Neural cell (in vitro differentiated cells): Measurements from ENCODE around the gene COBLL1. TPM values are rescaled to one million over a fixed set of nuclear protein-coding genes. Genes with fewer than 3 reads are reported as not detected.

Source experiments
- H2AFZ ChIP-seq: fragments of 200-600, 300-800 bp; sonication (generic), shearing (Covaris generic); 2 replicates; pipeline ENCODE4 v1.6.0; 2014; ENCODE audit warnings: low read depth, mild to moderate bottlenecking, antibody characterized with exemption, low read length, moderate library complexity
- H3F3A ChIP-seq: fragments of 200-600 bp; shearing (Covaris generic); 2 replicates; pipeline ENCODE4 v1.6.1; 2016; ENCODE audit warnings: mild to moderate bottlenecking, moderate library complexity, mixed read lengths, antibody characterized with exemption, low read length; ENCODE audit not compliant: insufficient read depth, poor library complexity, severe bottlenecking
- H3K27ac ChIP-seq: fragments of 200-600, 300-800 bp; sonication (generic), shearing (Covaris generic); 2 replicates; pipeline ENCODE4 v1.5.1; 2014; ENCODE audit warnings: mild to moderate bottlenecking, low read length, moderate library complexity
- H3K27me3 ChIP-seq: fragments of 300-800, 200-600 bp; sonication (generic), shearing (Covaris generic); 2 replicates; pipeline ENCODE4 v1.6.0; 2014; ENCODE audit warnings: mild to moderate bottlenecking, low read depth, low read length, moderate library complexity; ENCODE audit not compliant: insufficient read depth
- H3K36me3 ChIP-seq: fragments of 300-800, 200-600 bp; sonication (generic), shearing (Covaris generic); 2 replicates; pipeline ENCODE4 v1.5.1; 2014; ENCODE audit warnings: mild to moderate bottlenecking, antibody characterized with exemption, low read length, moderate library complexity; ENCODE audit not compliant: insufficient read depth
- H3K4me2 ChIP-seq: fragments of 300-800, 200-600 bp; sonication (generic), shearing (Covaris generic); 2 replicates; pipeline ENCODE4 v1.6.0; 2014; ENCODE audit warnings: mild to moderate bottlenecking, low read length
- H3K4me3 ChIP-seq: fragments of 300-800, 200-600 bp; sonication (generic), shearing (Covaris generic); 2 replicates; pipeline ENCODE4 v1.5.1; 2014; ENCODE audit warnings: mild to moderate bottlenecking, low read length, moderate library complexity
- H3K79me2 ChIP-seq: fragments of 200-600 bp; shearing (Covaris generic); replicated peaks from 2 replicates; pipeline ENCODE4 v1.6.0; 2014; ENCODE audit warnings: mild to moderate bottlenecking, low read length, moderate library complexity; ENCODE audit not compliant: insufficient read depth
- H3K9ac ChIP-seq: fragments of 300-800, 200-600 bp; sonication (generic), shearing (Covaris generic); 2 replicates; pipeline ENCODE4 v1.6.1; 2016; ENCODE audit warnings: mild to moderate bottlenecking, low read length, mixed read lengths
- H3K9me2 ChIP-seq: fragments of 200-600 bp; shearing (Covaris generic); 2 replicates; pipeline ENCODE4 v1.6.1; 2016; ENCODE audit warnings: mild to moderate bottlenecking, low read length, mixed read lengths; ENCODE audit not compliant: insufficient read depth
- H3K9me3 ChIP-seq: fragments of 200-600, 300-800 bp; sonication (generic), shearing (Covaris generic); 2 replicates; pipeline ENCODE4 v1.6.1; 2016; ENCODE audit warnings: mild to moderate bottlenecking, mixed run types, low read length, moderate library complexity, mixed read lengths
- H4K20me1 ChIP-seq: fragments of 200-600 bp; shearing (Covaris generic); 2 replicates; pipeline ENCODE4 v1.6.1; 2016; ENCODE audit warnings: mild to moderate bottlenecking, mixed run types; ENCODE audit not compliant: insufficient read depth
- EP300 ChIP-seq: fragments of 450-650 bp; conservative IDR thresholded peaks from 2 replicates; pipeline ENCODE4 v1.6.1; 2014; ENCODE audit warnings: antibody characterized with exemption, mild to moderate bottlenecking, moderate library complexity; ENCODE audit not compliant: poor library complexity, severe bottlenecking
- EZH2 ChIP-seq: fragments of 200-600, 300-800 bp; shearing (Covaris generic), sonication (generic); IDR thresholded peaks from 2 replicates; pipeline ENCODE4 v1.6.1; 2014; ENCODE audit warnings: antibody characterized with exemption, low read length, borderline replicate concordance, mild to moderate bottlenecking; ENCODE audit not compliant: insufficient read depth, poor library complexity, severe bottlenecking
- MXI1 ChIP-seq: fragments of 450-650 bp; conservative IDR thresholded peaks from 2 replicates; pipeline ENCODE4 v1.6.1; 2014; ENCODE audit warnings: antibody characterized with exemption, mild to moderate bottlenecking; ENCODE audit not compliant: poor library complexity, severe bottlenecking
- POLR2AphosphoS5 ChIP-seq: IDR thresholded peaks from 2 replicates; pipeline ENCODE4 v1.6.1; 2012
- RAD21 ChIP-seq: fragments of 450-650 bp; conservative IDR thresholded peaks from 2 replicates; pipeline ENCODE4 v1.6.1; 2014; ENCODE audit warnings: antibody characterized with exemption, mild to moderate bottlenecking, moderate library complexity
- SMC3 ChIP-seq: fragments of 450-650 bp; conservative IDR thresholded peaks from 2 replicates; pipeline ENCODE4 v1.6.1; 2014; ENCODE audit warnings: antibody characterized with exemption, mild to moderate bottlenecking, moderate library complexity; ENCODE audit not compliant: poor library complexity
- TAF1 ChIP-seq: IDR thresholded peaks from 2 replicates; pipeline ENCODE4 v1.6.1; 2012; ENCODE audit warnings: low read depth
- polyA plus RNA-seq: library from polyadenylated mRNA; depleted of rRNA; stranded (reverse); fragments of >200 nt; gene quantifications from 2 replicates; pipeline ENCODE4 v1.2.3, GENCODE V29; 2014
- TF ChIP-seq, protein P1 (sequence below): IDR thresholded peaks from 2 replicates; pipeline ENCODE4 v1.6.1; 2012; ENCODE audit warnings: borderline replicate concordance
- TF ChIP-seq, protein P2 (sequence below): fragments of 450-650 bp; IDR thresholded peaks from 2 replicates; pipeline ENCODE4 v1.5.1; 2014; ENCODE audit warnings: antibody characterized with exemption, mild to moderate bottlenecking, moderate library complexity; ENCODE audit not compliant: poor library complexity, severe bottlenecking

COBLL1 gene
- polyA plus RNA-seq, 1 donor from 2014 or later, result 0.11 TPM

DNA sequence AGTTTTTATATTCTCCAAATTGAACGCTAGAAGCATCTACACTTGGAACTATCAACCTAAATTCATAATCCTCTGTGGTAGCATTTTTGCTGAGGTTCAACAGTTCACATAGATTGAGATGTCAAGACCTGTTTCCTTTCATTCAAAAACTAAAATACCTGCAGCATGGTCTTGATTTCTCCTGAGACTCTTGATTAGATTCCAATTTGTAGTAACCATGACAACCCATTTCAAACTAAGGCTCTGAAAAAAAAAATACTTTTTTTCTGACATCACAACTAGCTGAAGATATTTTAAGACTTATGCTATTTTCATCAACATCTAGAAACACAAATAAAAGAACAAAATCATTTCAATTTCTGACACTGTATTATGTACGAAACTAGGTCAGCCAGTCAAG, 29.8 kb downstream of the COBLL1 start:
- no peaks in the 10 kb centered on the region for H4K20me1 ChIP-seq
- no peaks in the 10 kb centered on the region for H3F3A ChIP-seq
- no peak overlapping the region for H3K4me2 ChIP-seq
- H3K27ac ChIP-seq, result no peak overlapping the region
- no peak overlapping the region for H3K4me3 ChIP-seq
- H3K36me3 ChIP-seq, result no peaks in the 10 kb centered on the region
- H3K9me3 ChIP-seq, result no peaks in the 10 kb centered on the region
- no peak overlapping the region for H3K9ac ChIP-seq
- TF ChIP-seq MXI1 (no peak), POLR2AphosphoS5 (no peak), EZH2 (no peak), EP300 (no peak), TAF1 (no peak), RAD21 (no peak), SMC3 (no peak)
- TF ChIP-seq, protein P1, sequence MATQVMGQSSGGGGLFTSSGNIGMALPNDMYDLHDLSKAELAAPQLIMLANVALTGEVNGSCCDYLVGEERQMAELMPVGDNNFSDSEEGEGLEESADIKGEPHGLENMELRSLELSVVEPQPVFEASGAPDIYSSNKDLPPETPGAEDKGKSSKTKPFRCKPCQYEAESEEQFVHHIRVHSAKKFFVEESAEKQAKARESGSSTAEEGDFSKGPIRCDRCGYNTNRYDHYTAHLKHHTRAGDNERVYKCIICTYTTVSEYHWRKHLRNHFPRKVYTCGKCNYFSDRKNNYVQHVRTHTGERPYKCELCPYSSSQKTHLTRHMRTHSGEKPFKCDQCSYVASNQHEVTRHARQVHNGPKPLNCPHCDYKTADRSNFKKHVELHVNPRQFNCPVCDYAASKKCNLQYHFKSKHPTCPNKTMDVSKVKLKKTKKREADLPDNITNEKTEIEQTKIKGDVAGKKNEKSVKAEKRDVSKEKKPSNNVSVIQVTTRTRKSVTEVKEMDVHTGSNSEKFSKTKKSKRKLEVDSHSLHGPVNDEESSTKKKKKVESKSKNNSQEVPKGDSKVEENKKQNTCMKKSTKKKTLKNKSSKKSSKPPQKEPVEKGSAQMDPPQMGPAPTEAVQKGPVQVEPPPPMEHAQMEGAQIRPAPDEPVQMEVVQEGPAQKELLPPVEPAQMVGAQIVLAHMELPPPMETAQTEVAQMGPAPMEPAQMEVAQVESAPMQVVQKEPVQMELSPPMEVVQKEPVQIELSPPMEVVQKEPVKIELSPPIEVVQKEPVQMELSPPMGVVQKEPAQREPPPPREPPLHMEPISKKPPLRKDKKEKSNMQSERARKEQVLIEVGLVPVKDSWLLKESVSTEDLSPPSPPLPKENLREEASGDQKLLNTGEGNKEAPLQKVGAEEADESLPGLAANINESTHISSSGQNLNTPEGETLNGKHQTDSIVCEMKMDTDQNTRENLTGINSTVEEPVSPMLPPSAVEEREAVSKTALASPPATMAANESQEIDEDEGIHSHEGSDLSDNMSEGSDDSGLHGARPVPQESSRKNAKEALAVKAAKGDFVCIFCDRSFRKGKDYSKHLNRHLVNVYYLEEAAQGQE, result no peak
- TF ChIP-seq, protein P2, sequence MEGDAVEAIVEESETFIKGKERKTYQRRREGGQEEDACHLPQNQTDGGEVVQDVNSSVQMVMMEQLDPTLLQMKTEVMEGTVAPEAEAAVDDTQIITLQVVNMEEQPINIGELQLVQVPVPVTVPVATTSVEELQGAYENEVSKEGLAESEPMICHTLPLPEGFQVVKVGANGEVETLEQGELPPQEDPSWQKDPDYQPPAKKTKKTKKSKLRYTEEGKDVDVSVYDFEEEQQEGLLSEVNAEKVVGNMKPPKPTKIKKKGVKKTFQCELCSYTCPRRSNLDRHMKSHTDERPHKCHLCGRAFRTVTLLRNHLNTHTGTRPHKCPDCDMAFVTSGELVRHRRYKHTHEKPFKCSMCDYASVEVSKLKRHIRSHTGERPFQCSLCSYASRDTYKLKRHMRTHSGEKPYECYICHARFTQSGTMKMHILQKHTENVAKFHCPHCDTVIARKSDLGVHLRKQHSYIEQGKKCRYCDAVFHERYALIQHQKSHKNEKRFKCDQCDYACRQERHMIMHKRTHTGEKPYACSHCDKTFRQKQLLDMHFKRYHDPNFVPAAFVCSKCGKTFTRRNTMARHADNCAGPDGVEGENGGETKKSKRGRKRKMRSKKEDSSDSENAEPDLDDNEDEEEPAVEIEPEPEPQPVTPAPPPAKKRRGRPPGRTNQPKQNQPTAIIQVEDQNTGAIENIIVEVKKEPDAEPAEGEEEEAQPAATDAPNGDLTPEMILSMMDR, result no peak
- no peaks in the 10 kb centered on the region for H3K79me2 ChIP-seq
- no peaks in the 10 kb centered on the region for H3K9me2 ChIP-seq
- no peak overlapping the region for H2AFZ ChIP-seq
- no peaks in the 10 kb centered on the region for H3K27me3 ChIP-seq

DNA sequence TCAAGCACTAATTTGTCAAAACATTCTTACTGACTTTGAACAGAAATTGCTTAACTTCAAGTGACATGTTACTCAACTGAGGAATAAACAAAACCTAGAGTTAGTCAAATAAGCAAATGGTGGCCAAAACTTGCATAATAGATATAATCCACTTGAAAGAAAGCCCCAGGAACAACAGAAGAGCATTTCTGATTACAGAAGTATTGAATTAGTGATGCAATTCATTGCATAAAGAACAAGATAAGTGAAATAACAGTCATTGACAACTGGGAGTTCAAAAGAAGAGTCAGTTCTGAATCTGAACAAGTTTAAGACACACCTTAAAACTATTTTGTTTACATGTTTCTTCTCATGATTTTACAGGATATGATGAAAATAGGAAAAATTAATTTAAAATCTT, 30.8 kb downstream of the COBLL1 start:
- Histone ChIP-seq H3K79me2 (no peaks in the 10 kb centered on the region), H3K27ac (no peak overlapping the region), H3K4me3 (no peak overlapping the region), H3K27me3 (no peaks in the 10 kb centered on the region), H4K20me1 (no peaks in the 10 kb centered on the region), H3K4me2 (no peak overlapping the region), H3K36me3 (no peaks in the 10 kb centered on the region), H3K9me2 (no peaks in the 10 kb centered on the region), H3F3A (no peaks in the 10 kb centered on the region), H3K9me3 (no peaks in the 10 kb centered on the region), H2AFZ (no peak overlapping the region), H3K9ac (no peak overlapping the region)
- TF ChIP-seq TAF1 (no peak), EZH2 (no peak), POLR2AphosphoS5 (no peak), MXI1 (no peak), EP300 (no peak)
- TF ChIP-seq, protein P1, result no peak
